ENCODE data around the gene TBC1D21. TPM values are rescaled to one million over a fixed set of nuclear protein-coding genes. Genes with fewer than 3 reads are reported as not detected.

The TBC1D21 gene
- total and polyA plus RNA-seq, 2 of the 8 experiments (the other 6 are each of a cell fraction or from before 2014, with no cell fraction given) = not detected

- TF ChIP-seq CHD7 (IDR thresholded peaks at IDR 0.05; ENCODE audit: insufficient replicate concordance, low read length) (no peak), POU5F1 (IDR thresholded peaks at IDR 0.05; ENCODE audit: low read depth, low read length) (no peak), CTBP2 (IDR thresholded peaks at IDR 0.05; ENCODE audit: borderline replicate concordance, insufficient read depth, insufficient read length, low read length) (no peak), KDM1A (IDR thresholded peaks at IDR 0.05; ENCODE audit: borderline replicate concordance, low read length) (no peak), TCF12 (IDR thresholded peaks at IDR 0.05; ENCODE audit: low read depth, low read length) (no peak), CHD2 (IDR thresholded peaks at IDR 0.05; ENCODE audit: low read length) (no peak), POLR2AphosphoS5 (IDR thresholded peaks at IDR 0.05; ENCODE audit: low read depth, low read length) (no peak), SUZ12 (IDR thresholded peaks at IDR 0.05; ENCODE audit: low read length) (no peak), ATF3 (IDR thresholded peaks at IDR 0.05; ENCODE audit: insufficient read depth, low read depth, low read length) (no peak), BRCA1 (IDR thresholded peaks at IDR 0.05; ENCODE audit: low read depth, low read length) (no peak), RXRA (IDR thresholded peaks at IDR 0.05; ENCODE audit: insufficient read depth, low read depth, low read length) (no peak), SRF (IDR thresholded peaks at IDR 0.05; ENCODE audit: low read depth, low read length) (no peak)
Observed at GRCh38 chr15:73849641-73850040, 23.7 kb upstream of the TBC1D21 start (continued).

Measured in H1 (cell line).